Activated CD4-positive, alpha-beta T cell treated with anti-CD3 and anti-CD28 coated beads, Interleukin-2, amount 50 U/mL, for 1 hour (primary cell): ENCODE data around the gene PHOSPHO2.

Source experiments
- DNase-seq: peaks from one replicate; pipeline ENCODE4 v3.0.0-alpha.2; 2020

Gene PHOSPHO2

GRCh38 chr2:169718930-169719504, 24.7 kb downstream of the PHOSPHO2 start:
- DNase-seq, result no peak

- no peak for DNase-seq
Measured at GRCh38 chr2:169721016-169721415, 26.7 kb downstream of the PHOSPHO2 start.

GRCh38 chr2:169727065-169727464, 32.8 kb downstream of the PHOSPHO2 start:
- DNase-seq, result no peak

- DNase-seq, result no peak
Measured at GRCh38 chr2:169729274-169729605, 35.0 kb downstream of the PHOSPHO2 start.

GRCh38 chr2:169732075-169732474, 37.8 kb downstream of the PHOSPHO2 start:
- DNase-seq, result no peak

GRCh38 chr2:169732583-169733358, 38.5 kb downstream of the PHOSPHO2 start:
- no peak for DNase-seq

- no peak for DNase-seq
Measured at GRCh38 chr2:169734169-169734847, 40.0 kb downstream of the PHOSPHO2 start.

GRCh38 chr2:169735623-169736022, 41.4 kb downstream of the PHOSPHO2 start:
- DNase-seq, result no peak

GRCh38 chr2:169736902-169737301, 42.6 kb downstream of the PHOSPHO2 start:
- no peak for DNase-seq

GRCh38 chr2:169738566-169739229, 44.4 kb downstream of the PHOSPHO2 start:
- no peak for DNase-seq

- no peak for DNase-seq
Measured at GRCh38 chr2:169739351-169739750, 45.1 kb downstream of the PHOSPHO2 start.

GRCh38 chr2:169743549-169743948, 49.3 kb downstream of the PHOSPHO2 start:
- DNase-seq, result no peak

GRCh38 chr2:169746240-169746639, 52.0 kb downstream of the PHOSPHO2 start:
- DNase-seq, result no peak

GRCh38 chr2:169748319-169748718, 54.0 kb downstream of the PHOSPHO2 start:
- DNase-seq, result no peak
